HCEC 1CT (cell line): Measurements from ENCODE around the gene PLSCR1.

Source experiments
- DNase-seq: peaks from one replicate; pipeline ENCODE4 v3.0.0-alpha.2; 2017

Gene PLSCR1, protein sequence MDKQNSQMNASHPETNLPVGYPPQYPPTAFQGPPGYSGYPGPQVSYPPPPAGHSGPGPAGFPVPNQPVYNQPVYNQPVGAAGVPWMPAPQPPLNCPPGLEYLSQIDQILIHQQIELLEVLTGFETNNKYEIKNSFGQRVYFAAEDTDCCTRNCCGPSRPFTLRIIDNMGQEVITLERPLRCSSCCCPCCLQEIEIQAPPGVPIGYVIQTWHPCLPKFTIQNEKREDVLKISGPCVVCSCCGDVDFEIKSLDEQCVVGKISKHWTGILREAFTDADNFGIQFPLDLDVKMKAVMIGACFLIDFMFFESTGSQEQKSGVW

DNA sequence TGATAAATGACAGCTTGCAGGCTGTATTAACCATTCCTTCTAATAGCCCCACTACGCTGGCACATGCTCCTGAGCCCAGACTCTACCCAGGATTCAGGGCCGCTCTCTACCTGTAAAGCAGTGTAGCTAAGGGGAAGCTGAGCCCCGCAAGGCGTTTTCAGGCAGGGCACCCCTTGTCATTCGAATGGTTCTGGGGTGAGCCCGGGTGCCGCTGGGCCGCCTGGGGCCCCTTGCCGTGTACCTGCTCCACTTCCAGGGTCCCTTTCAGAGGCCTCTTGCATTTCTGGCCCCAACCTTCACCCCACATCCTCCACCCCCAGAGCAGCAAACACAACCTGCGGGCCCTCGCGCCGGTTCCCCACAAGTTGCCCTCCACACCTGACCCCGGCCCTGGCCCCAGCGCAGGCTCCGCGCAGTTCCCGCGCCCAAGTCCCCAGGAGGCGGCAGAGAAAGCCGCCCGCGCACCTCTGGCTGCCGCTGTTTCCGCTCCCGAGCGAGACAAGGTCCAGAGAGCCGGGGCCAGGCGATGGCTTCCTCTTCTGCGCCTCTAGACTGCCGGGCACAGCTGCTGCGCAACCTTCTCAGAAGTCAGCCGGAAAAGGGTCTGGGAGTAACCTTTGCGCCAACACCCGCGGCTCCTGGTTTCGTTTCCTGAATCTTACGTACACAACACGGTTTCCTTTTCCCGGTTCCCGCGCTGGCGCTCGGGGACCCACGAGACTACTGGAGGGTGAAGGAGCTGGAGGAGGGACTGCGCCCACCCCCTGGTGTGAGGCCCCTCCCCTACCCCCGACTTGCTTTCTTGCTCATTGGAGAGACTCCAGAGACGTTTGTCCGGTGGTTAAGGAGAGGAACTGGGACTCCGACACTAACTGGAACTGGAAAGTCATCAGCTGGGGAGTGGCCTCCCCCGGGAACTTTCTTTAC lies at the start of gene PLSCR1:
Gene PLSCR1, minus strand, starts transcription at position 606 of the 927 bp plus-strand sequence. CDS start 8,055 bp downstream, outside the sequence.
- peak; percentile 94 for DNase-seq

- DNase-seq: no peak
These were observed 49.4 kb upstream of the PLSCR1 start for GRCh38 chr3:146593776-146594175.

DNA sequence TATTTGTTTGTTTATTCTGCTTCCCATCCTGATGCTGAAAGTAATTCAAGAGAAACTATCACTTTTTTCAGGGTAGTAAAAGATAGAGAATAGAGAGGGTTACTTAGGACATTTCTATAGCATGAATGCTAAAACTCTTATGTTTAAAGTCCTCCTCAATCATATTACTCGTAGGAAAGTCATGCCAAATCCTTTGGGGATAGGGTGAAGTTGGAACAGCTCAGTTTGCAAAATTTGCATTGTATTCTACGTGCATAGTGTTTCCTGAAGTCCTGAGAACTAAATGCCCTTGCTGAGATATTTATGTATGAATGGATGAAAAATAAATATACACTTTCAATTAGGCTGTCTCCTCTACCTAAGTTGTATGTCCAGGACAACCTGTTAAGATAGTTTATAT lies 46.1 kb upstream of the PLSCR1 start:
- DNase-seq: peak; percentile 18

DNA sequence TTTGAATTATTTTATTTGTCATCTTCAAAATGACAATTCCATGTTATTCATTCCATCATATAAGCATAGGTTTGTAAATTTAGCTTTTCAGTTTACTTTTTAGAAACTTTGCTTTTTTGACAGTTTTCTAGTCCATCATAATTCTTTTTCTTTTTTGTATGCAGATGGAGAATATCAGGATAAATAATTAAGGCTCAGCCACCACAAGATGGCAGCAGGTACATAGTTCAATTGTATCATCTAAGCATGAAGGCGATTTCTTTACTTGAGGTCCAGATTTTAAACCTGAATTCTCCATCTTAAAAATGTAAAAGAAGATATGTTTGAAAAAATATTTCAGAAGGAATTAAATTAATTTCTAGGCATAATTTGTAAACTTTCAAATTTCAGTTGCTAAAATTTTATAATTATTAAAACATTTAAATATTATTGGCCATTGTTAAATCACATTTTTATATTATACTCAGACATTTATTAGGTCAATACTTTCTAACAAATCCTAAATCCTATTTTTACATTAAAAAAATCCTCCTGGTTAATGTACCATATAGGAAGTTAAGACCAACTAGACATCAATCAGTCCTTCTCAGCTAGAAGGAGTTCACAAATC lies 45.6 kb upstream of the PLSCR1 start:
- DNase-seq: peak; percentile 57

GRCh38 chr3:146585156-146585555 lies 40.7 kb upstream of the PLSCR1 start:
- no peak for DNase-seq

- no peak for DNase-seq
These were observed 37.6 kb upstream of the PLSCR1 start for GRCh38 chr3:146581951-146582467.

DNA sequence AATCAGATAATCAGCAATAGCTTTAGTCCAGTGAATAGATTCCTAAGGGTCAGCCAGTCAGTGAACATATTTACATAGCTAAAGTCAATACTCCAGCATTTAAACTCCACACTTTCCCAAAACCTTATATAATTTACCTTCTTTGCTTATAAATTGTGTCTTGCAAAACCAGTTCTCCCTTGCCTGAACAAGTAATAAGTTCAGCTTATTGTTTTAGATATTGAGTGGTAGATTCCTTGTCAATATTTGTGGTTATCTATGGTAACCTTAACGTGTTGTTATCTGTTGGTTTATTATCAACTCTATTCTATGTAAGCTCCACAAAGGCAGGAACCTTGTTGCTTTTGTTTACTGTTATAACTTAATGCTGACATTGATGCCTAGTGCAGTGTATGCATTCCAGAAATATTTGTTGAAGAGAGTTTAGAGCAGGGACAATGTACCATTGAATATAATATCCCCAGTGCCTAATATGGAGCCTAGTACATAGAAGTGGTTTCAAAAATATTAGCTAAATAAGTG lies 36.7 kb upstream of the PLSCR1 start:
- DNase-seq: no peak

DNA sequence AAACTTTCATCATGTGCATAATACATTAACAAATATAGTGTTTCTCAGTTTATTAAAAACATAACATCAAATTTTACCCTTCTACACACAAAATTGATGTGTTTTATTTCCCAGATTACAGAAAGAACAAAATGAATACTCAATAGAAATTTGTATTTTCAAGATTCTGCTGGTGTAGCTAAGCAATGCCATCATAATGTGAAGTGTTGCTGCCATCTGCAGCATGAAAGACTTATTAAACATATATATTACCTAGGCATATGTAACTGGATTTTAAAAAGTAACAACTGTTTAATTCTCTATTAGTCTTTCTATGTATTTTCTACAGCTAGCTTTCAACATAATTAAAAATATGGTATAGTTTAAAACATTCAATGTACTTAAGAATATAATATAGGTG lies 33.3 kb upstream of the PLSCR1 start:
- DNase-seq: peak; percentile 54

DNA sequence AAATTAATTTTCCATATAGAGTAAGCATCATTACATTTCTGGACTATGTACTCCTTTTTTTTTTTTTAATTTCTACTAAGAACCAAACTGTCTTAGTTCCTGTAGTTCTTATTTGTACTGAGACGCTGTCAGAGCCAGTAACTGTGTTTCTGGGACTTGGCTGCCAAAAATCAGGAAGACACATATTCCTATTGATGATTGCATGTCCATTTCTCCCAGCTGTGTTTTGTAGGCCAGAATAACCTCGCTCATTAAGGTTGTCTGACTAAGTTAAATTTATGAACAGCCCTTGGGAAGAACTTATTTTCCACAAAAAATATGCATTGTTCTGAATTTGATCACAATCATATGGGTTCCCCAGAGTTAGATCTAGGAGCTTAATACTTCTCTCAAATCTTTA lies 31.2 kb upstream of the PLSCR1 start:
- no peak for DNase-seq

DNA sequence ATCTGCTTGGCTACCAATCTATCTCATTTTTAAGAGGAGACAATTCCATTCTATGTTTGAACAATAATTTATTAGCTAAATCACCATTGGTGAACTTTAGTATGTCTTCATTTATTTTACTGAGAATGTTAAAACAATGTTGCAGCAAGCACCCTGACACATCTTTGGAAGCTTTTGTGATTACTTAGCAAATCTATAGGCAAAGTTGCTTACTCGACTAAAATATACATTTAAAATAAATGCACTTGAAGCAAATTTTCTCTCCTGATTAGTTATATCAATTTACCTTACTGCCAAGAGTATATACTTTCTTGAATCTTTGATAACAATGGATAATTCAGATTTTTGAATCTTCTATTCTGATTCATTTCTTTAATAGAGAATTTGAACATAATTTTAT lies 29.8 kb upstream of the PLSCR1 start:
- DNase-seq: no peak

DNA sequence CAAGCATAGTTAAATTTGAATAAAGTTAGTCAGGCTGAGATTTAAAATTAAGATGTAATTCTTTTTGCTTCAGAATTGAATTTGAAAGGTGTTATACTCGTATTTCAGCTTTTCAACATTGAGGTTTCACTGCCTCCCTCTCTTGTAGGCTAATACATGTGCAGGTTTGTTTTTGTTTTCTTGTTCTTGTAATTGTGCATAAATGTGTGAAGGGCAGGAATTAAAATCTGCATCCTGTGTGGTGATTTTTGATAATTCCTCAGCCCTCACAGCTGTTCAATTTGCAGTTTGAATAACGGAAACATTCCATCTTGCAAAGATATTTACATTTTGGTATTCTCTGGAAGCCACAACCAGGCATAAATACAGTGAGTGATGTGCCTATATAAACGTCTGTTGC lies 24.9 kb upstream of the PLSCR1 start:
- no peak for DNase-seq

DNA sequence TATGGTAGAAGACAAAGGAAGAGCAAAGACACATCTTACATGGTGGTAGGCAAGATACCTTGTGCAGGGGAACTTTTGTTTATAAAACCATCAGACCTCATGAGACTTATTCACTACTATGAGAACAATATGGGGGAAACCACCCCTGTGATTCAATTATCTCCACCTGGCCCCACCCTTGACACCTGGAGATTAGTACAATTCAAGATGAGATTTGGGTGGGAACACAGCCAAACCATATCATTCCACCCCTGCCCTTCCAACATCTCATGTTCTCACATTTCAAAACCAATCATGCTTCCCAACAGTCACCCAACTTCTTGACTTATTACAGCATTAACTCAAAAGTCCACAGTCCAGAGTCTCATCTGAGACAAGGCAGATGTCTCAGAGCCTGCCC lies 21.7 kb upstream of the PLSCR1 start:
- no peak for DNase-seq

- DNase-seq: no peak
These were observed 17.5 kb upstream of the PLSCR1 start for GRCh38 chr3:146561879-146562278.

DNA sequence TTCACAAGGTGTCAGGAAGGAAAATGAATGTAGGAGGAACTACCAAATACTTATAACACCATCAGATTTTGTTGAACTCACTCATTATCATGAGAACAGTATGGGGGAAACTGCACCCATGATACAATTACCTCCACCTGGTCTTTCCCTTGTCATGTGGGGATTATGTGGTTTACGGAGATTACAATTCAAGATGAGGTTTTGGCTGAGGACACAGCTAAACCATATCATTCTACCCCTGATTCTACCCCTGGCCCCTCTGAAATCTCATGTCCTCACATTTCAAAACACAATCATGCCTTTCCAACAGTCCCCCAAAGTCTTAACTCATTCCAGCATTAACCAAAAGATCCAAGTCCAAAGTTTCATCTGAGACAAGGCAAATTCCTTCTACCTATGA lies 17.1 kb upstream of the PLSCR1 start:
- DNase-seq: no peak

DNA sequence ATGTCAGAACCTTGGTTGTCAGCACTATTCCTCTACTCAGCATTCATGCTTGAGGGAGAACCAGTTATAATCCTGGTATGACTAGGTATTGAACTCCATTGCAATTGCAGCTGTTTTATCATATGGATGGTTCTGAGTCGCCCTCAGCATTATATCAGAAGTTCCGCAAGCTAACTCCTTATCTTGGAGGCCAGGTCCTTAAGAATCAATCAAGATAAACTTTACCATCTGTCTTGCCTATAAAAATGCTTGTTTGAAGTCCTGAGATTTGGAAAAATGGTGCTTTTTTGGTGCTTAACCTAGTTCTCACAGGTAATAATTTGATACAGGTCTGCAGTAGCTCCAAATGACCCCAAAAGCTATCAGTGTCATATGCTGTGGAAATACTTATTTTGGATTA lies 16.3 kb upstream of the PLSCR1 start:
- DNase-seq: no peak

DNA sequence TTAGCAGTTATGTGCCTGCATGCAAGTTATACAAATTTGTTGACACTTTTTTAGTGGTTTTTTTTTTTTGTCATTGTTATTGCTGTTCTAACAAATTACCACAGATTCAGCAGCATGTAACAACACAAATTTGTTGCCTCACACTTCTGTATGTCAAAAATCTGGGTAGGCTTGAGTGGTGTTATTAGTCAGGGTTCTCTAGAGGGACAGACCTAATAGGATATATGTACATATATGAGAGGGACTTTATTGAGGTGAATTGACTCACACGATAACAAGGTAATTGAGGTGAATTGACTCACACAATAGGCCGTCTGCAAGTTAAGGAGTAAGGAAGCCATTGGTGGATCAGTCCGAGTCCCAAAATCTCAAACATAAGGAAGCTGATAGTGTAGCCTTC lies 15.0 kb upstream of the PLSCR1 start:
- no peak for DNase-seq

DNA sequence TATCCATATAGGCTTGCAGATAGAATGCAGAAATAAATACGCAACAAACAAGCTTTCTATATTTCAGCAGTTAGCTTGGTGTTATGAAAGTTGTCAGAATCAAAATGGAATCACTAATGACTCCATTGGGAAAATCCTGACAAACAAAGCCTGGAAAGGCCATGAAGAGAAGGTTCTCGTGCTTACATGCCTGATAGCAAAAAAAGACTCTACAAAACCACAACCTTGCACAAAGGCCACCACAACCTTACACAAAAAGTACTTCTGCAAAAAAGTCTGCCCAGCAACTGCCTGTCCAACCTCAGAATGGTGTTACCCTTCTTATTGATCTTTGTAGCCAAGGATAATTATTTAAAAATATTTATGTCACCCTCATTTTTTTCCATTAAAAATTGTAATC lies 14.4 kb upstream of the PLSCR1 start:
- DNase-seq: no peak

GRCh38 chr3:146557745-146558144 lies 13.3 kb upstream of the PLSCR1 start:
- no peak for DNase-seq

- DNase-seq: no peak
These were observed 10.9 kb upstream of the PLSCR1 start for GRCh38 chr3:146555311-146555710.

DNA sequence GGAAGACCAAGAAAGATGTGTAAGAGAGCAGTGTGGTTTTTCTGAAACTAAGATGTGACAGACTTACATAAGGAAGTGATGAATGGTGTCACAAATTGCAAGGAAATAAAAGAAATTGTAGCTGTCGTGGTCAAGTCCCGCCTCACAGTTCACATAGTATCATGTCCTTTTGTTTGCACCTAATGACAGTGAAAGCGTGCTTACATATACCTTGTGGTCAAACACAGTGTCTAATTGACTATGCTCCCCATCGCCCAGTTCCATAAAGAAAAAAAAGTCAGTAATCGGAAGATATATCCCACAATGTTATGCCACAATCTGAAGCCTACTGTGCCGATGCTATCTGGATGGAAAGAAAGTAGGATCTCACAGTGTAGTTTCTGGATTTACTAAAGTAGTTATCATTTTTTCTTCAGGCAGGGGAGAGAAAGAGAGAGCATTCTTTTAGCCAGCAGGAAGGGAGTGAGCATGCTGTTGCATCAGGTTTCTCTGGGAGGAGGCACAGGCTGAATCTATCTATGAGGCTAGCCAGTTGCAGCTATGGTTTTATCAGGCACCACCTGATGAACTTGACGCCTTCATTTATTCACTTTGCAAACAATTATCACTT lies 9.8 kb upstream of the PLSCR1 start:
- DNase-seq: no peak

GRCh38 chr3:146550743-146551510 lies 6.5 kb upstream of the PLSCR1 start:
- DNase-seq: peak; percentile 92

DNA sequence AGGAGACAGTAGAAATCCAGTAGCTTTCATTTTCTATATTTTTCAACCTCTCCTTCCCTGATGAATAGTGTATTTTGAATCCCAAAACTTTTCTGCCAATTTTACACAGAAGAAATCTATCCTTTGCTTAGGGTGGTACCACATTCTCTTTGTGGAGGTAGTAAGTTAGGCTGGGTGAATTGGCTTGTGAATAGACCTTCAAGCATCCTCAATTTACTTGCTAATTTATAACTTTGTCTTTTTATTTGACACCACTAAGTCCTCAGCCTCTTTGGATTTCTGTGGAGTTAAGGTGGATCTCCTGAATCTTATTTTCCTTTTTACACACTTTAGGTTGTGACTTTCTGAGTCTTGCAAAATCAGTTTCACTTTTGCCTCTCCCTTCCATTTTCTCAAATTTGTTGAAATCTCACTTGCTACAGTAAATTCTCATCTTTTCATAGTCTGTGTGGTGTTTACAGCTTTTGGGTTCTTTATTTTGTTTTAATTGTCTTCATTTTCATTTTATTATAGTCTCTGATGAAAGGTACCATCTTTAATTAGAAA lies 5.7 kb upstream of the PLSCR1 start:
- no peak for DNase-seq
